ENCODE data around the gene PTER. TPM values are rescaled to one million over a fixed set of nuclear protein-coding genes. Genes with fewer than 3 reads are reported as not detected.

The PTER gene
- total and polyA plus RNA-seq, 9 of the 15 experiments (the other 6 are each of a cell fraction or from before 2014, with no cell fraction given): 15.5 to 42.1 (median 28.6) TPM

GRCh38 chr10:16510843-16511242 lies 74.0 kb downstream of the PTER start:
- no peak for ATAC-seq
- intact Hi-C loops (cut with micrococcal nuclease) (no loop called here), in situ Hi-C loops (cut with MboI) (no loop called here)
- no peak overlapping the region for H3K4me2 ChIP-seq (ENCODE audit: insufficient read depth, low read length)
- H3K9me1 ChIP-seq (ENCODE audit: control insufficient read depth, insufficient read depth, low read length): no peaks in the 10 kb centered on the region
- H3K4me3 ChIP-seq: no peak overlapping the region
- no peak overlapping the region for H3K27ac ChIP-seq (ENCODE audit: extremely low read depth, low read depth, low read length)
- H3K4me1 ChIP-seq (replicated peaks in 1 of 2; ENCODE audit: control insufficient read depth in 2 of 2, insufficient read depth in 2 of 2, low read length in 2 of 2): no peaks in the 10 kb centered on the region
- no peak overlapping the region for H2AFZ ChIP-seq (ENCODE audit: low read depth, low read length)
- no peaks in the 10 kb centered on the region for H3K79me2 ChIP-seq (ENCODE audit: control insufficient read depth, insufficient read depth, low read length)
- H3K9me3 ChIP-seq (replicated peaks; ENCODE audit: control insufficient read depth, insufficient read depth, low read depth, low read length): no peaks in the 10 kb centered on the region
- no peak for TF ChIP-seq DNMT1 (IDR thresholded peaks at IDR 0.05)
- no peak for TF ChIP-seq HINFP (tag; conservative IDR thresholded peaks at IDR 0.05; ENCODE audit: low read depth)
- no peak for TF ChIP-seq ZKSCAN8 (CRISPR knock-in tag; IDR thresholded peaks at IDR 0.05)
- no peak for TF ChIP-seq IRF1 (CRISPR knock-in tag; IDR thresholded peaks at IDR 0.05; ENCODE audit: borderline replicate concordance)
- no peak for TF ChIP-seq ETS2 (tag; IDR thresholded peaks at IDR 0.05; ENCODE audit: borderline replicate concordance, poor library complexity, severe bottlenecking)
- no peak for TF ChIP-seq UBTF (IDR thresholded peaks at IDR 0.05; ENCODE audit: borderline replicate concordance in 1 of 2, low read depth in 2 of 2, low read length in 2 of 2)
- TF ChIP-seq ERF (CRISPR knock-in tag; IDR thresholded peaks at IDR 0.05): no peak
- TF ChIP-seq ZBTB2 (IDR thresholded peaks at IDR 0.05): no peak
- no peak for TF ChIP-seq TRIM25 (IDR thresholded peaks at IDR 0.05; ENCODE audit: borderline replicate concordance)
- TF ChIP-seq SMAD2 (IDR thresholded peaks at IDR 0.05; ENCODE audit: low read depth, low read length): no peak
- TF ChIP-seq ZNF217 (CRISPR knock-in tag; IDR thresholded peaks at IDR 0.05): no peak
- no peak for TF ChIP-seq ZNF584 (CRISPR knock-in tag; IDR thresholded peaks at IDR 0.05; ENCODE audit: low read depth)
- no peak for TF ChIP-seq RBM22 (IDR thresholded peaks at IDR 0.05; ENCODE audit: low read depth, low read length, poor library complexity, severe bottlenecking)
- TF ChIP-seq RBFOX2 (IDR thresholded peaks at IDR 0.05; ENCODE audit: low read depth, low read length): no peak
- H3K36me3 ChIP-seq (ENCODE audit: control insufficient read depth, insufficient read depth, low read length): no peaks in the 10 kb centered on the region; the same call in 2 of the 3 replicates
- H4K20me1 ChIP-seq (replicated peaks; ENCODE audit: control insufficient read depth, insufficient read depth, low read length): no peaks in the 10 kb centered on the region
- no peak overlapping the region for H3K9ac ChIP-seq (ENCODE audit: insufficient read depth in 1 of 2, low read depth in 2 of 2, low read length in 2 of 2)
- no TSS peak for BruUV-seq (replicated peaks)
- ChIA-PET CTCF (ENCODE audit: low intra/inter-chr PET ratio) (no interaction called here), POLR2A (interaction anchor here (0.8 kb wide), 1 partner anchor 12 kb away, joined by 3 read pairs; no protein-coding TSS in a partner anchor)
- whole genome bisulfite sequencing (ENCODE audit: insufficient coverage, low coverage, missing lambda C conversion rate): 89% methylated on average over 9 of the region's 9 CpGs
- H3K27me3 ChIP-seq (ENCODE audit: control insufficient read depth in 2 of 2, insufficient read depth in 2 of 2, low read length in 2 of 2): no peaks in the 10 kb centered on the region
- no peak for DNase-seq (ENCODE audit: extremely low read depth in 1 of 4, low spot score in 3 of 4)
- FAIRE-seq: no peak

Data from K562 (cell line).